ENCODE results near the gene ST7.

DNA sequence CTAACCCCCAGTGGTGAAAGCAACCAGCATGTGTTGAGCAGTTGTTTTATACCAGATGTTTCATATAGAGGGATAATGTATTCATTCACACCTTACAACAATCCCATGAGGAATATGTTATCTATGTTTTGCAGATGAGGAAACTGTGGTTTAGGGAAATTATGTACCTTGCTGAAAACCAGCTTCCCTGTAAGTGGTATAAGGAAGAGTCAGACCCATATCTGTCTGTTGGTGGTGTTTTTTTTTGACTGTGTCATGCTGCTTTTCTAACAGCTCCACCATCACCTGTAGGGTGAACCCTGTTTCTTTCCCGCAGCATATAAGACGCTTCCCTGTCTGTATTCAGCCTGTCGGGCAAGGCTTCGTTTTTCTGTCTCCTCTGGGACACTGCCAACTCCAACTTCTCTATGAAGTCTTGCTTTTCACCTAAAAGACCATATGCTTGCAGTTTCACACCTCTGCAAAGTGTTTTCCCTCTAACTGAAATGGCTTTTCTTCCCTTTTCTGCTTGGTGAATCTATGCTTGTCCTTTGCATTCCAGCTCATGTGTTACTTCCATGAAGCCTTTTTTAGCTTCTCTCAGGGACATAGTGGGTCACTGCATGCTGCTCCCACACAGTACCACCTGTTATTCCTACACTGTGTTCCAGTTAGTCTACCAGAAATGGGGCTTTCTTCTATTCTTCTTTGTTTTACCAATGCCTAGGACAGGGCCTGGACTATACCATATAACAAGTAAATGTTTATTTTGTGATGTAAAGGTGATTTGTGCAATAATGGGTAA lies 92.8 kb downstream of the ST7 start:
- TF ChIP-seq, protein P1, sequence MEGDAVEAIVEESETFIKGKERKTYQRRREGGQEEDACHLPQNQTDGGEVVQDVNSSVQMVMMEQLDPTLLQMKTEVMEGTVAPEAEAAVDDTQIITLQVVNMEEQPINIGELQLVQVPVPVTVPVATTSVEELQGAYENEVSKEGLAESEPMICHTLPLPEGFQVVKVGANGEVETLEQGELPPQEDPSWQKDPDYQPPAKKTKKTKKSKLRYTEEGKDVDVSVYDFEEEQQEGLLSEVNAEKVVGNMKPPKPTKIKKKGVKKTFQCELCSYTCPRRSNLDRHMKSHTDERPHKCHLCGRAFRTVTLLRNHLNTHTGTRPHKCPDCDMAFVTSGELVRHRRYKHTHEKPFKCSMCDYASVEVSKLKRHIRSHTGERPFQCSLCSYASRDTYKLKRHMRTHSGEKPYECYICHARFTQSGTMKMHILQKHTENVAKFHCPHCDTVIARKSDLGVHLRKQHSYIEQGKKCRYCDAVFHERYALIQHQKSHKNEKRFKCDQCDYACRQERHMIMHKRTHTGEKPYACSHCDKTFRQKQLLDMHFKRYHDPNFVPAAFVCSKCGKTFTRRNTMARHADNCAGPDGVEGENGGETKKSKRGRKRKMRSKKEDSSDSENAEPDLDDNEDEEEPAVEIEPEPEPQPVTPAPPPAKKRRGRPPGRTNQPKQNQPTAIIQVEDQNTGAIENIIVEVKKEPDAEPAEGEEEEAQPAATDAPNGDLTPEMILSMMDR (conservative IDR thresholded peaks at IDR 0.05; ENCODE audit: low read depth in 2 of 2): no peak
- TF ChIP-seq EZH2 (IDR thresholded peaks at IDR 0.05; ENCODE audit: low read depth, unreplicated experiment) (no peak), REST (IDR thresholded peaks at IDR 0.05; ENCODE audit: unreplicated experiment) (no peak), POLR2AphosphoS5 (IDR thresholded peaks at IDR 0.05; ENCODE audit: low read depth) (no peak), NANOG (IDR thresholded peaks at IDR 0.05; ENCODE audit: borderline replicate concordance) (no peak), EZH2phosphoT487 (IDR thresholded peaks at IDR 0.05; ENCODE audit: unreplicated experiment) (no peak), ZNF462 (CRISPR knock-in tag; IDR thresholded peaks at IDR 0.05) (no peak), CREB1 (CRISPR knock-in tag; IDR thresholded peaks at IDR 0.05; ENCODE audit: low read depth) (no peak)
